ENCODE data around the gene POLR2C.
"Not testable (repeated sequence)": the region's sequence is repeated elsewhere in the genome, so short reads cannot be mapped to it uniquely, and the experiment has no call there.

POLR2C gene

DNA sequence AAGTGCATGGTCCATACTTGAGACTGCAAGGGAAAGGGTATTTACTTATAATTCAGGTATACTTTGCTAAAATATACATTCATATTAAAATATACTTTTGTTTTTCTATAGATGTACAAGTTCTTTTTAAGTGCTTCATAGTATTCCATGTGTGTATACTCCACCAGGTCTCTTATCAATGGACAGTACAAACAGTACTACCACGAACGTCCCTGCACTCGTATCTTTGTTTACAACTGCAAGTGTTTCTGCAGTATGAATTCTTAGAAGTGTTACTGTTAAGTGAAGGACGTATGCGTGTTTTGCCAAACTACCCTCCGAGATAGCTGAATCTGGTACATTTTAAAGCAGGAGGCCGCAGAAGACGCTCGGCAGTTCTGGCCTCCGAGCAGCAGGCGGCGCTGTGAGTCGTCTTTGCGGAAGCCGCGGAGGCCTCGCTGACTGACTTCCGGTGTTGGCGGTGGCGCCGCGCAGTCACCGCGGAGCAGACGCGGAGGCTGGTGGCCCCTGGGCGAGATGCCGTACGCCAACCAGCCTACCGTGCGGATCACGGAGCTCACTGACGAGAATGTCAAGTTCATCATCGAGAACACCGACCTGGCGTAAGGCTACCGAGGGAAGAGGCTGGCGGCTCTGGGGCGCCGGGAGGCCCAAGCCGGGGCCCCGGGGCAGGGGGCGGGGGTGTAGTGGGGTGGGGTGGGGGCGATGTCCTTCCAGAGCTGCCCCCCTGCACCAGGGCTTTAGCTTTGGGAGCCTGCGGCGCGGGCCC, at the start of gene POLR2C:
Gene POLR2C, plus strand, starts transcription at position 471 of the 769 bp plus-strand sequence. Its CDS starts 46 bp downstream, at position 517.
- peak; percentile 92 for DNase-seq (ENCODE audit: low read depth)

DNA sequence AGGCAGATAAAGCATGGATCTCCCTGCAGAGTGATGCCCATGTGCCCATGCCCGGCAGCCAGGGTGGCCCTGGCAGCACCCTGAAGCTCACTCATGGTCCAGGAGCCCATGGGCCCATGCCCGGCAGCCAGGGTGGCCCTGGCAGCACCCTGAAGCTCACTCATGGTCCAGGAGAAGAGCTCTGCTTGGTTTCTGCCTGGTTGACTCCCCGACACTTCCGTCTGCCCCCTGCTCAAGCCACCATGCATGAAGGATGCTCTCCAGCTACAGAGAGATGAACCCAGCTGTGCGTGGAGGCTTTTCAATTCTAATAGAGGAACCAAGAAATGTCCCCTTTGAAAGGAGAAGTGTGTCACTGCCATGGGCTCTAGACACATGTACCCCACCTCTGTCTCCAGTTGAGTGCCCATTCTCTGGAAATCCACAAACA, 49.2 kb upstream of the POLR2C start:
- DNase-seq (ENCODE audit: low read depth) = no peak

DNA sequence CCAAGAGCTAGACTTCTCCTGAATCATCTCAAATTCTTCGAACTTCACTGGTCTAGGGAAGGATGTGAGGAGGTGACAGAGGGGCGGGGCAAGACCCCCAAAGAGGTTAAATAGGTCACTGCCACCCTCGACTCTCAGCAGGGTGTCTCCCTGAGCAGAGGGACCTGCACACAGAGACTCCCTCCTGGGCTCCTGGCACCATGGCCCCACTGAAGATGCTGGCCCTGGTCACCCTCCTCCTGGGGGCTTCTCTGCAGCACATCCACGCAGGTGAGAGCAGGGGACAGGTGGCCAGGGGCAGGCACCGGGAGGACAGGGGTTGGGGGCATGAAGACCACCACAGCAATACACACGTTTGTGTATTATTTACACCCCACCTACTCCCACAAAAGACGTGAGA, 48.7 kb upstream of the POLR2C start:
- DNase-seq (ENCODE audit: low read depth) = no peak

- no peak for DNase-seq (ENCODE audit: low read depth)
Measured at GRCh38 chr16:57416084-57416483, 46.4 kb upstream of the POLR2C start.

GRCh38 chr16:57419506-57419905, 43.0 kb upstream of the POLR2C start:
- no peak for DNase-seq (ENCODE audit: low read depth)

- DNase-seq (ENCODE audit: low read depth) = no peak
Measured at GRCh38 chr16:57422026-57422944, 40.2 kb upstream of the POLR2C start.

DNA sequence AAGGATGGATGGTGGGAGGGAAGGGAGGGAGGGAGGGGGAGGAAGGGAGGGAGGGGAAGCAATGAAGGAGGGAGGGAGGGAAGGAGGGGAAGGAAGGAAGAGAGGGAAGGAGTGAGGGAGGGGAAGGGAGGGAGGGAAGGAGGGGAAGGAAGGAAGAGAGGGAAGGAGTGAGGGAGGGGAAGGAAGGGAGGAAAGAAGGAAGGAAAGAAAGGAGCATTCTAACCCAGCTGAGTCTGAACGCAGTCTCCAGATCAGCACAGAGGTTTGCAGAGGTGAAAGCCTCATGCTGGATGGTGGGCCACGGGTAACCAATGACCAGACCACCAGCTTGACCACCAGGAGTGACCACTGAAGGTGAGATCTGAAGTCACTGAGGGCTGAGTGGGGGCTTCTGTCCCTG, 39.3 kb upstream of the POLR2C start:
- DNase-seq (ENCODE audit: low read depth) = no peak

- DNase-seq (ENCODE audit: low read depth) = no peak
Measured at GRCh38 chr16:57424583-57424982, 37.9 kb upstream of the POLR2C start.

DNA sequence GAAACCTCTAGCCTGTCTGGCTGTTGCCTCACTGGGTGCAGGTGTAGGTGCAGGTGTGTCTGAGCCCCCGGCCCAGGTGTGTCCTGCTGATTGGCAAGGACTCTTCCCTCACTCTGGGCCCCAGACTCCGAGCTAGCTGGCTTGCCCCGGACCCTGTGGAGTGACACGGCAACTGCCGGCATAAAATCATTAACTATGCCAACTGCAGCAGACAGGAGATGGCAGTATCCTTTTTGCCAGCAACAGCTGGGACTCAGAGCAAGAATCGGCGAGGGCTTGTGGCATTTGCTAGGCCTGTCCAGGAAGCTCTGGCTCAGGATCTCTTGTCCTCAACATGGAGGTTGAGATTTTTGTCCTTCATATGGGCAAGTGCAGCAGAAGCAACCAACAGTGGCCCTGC, 36.1 kb upstream of the POLR2C start:
- DNase-seq (ENCODE audit: low read depth) = no peak

DNA sequence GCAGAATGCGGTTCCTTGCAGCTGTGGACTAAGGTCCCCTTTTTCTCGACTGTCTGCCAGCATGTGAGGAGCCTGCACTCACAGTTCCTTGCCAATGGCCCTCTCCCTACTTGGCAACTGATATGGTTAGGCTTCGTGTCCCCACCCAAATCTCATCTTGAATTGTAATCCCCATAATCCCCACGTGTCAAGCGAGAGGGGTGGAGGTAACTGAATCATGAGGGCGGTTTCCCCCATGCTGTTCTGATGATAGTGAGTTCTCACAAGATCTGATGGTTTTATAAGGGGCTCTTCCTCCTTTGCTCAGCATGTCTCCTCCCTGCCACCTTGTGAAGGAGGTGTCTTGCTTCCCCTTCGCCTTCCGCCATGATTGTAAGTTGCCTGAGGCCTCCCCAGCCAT, 35.2 kb upstream of the POLR2C start:
- DNase-seq (ENCODE audit: low read depth) = no peak

GRCh38 chr16:57427824-57428223, 34.7 kb upstream of the POLR2C start:
- no peak for DNase-seq (ENCODE audit: low read depth)

GRCh38 chr16:57430955-57431354, 31.5 kb upstream of the POLR2C start:
- no peak for DNase-seq (ENCODE audit: low read depth)

DNA sequence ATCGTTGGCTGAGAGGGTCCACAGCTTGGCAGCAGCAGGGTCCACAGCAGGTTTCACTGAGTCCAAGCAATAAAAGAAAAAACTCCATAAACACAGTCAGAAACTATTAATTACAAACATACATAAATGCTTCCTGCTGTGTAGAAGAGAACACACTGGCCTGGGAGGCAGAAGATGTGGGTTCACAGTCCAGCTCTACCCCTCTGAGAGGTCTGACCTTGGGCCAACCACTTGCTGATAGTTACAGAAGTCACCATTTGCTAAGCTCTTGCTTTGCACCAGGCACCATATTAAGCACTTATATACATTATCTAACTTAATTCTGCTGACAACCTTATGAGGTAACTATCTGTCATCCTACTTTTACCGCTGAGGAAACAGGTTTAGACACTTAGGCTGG, 30.0 kb upstream of the POLR2C start:
- DNase-seq (ENCODE audit: low read depth) = no peak

DNA sequence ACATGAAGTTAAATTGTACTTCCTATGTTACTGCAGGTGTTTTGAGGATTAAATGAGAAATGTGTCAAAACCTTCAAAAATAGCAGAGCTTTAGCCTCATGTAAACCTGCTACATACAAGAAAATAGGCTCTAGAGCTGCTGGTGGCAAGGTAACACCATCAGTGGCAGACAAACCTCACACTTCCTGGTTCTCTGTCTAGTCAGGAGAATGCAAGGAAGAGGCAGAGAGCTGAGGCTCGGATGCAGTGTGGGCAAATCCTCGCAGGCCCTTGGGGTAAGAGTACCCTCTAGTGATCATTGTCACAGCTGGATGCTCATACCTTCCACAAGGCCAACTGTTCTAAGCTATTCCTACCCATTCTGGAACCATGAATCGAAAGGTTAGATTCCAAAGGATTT, 29.5 kb upstream of the POLR2C start:
- DNase-seq (ENCODE audit: low read depth) = no peak

- no peak for DNase-seq (ENCODE audit: low read depth)
Measured at GRCh38 chr16:57434003-57434402, 28.5 kb upstream of the POLR2C start.

DNA sequence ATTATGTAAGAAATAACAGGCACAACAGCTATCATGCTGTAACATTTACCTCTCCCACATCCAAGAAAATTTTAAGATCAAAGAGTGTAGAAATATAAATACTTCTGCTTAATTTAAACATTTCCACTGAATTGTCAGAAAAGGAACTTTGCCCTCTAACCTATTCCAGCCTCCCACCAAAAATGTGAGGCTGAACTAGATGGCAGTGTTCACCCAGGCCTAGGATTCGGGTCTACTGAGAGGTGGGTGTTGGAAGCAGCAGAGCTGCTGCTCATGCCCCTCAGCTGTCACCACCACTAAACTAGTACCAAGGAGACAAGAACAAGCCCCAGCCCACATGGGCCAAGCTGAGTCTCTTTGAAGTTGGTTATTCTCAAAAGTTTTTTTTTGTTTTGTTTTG, 26.6 kb upstream of the POLR2C start:
- no peak for DNase-seq (ENCODE audit: low read depth)

DNA sequence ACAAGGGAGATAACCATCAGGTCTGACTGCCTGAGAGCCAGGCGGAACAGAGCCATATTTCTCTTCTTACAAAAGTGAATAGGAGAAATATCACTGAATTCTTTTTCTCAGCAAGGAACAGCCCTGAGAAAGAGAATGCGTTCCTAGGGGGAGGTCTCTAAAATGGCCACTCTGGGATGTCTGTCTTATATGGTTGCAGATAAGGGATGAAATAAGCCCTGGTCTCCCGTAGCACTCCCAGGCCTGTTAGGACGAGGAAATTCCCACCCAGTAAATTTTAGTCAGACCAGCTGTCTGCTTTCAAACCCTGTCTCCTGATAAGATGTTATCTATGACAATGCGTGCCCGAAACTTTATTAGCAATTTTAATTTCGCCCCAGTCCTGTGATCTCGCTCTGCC, 22.5 kb upstream of the POLR2C start:
- DNase-seq (ENCODE audit: low read depth) = not testable (repeated sequence)

DNA sequence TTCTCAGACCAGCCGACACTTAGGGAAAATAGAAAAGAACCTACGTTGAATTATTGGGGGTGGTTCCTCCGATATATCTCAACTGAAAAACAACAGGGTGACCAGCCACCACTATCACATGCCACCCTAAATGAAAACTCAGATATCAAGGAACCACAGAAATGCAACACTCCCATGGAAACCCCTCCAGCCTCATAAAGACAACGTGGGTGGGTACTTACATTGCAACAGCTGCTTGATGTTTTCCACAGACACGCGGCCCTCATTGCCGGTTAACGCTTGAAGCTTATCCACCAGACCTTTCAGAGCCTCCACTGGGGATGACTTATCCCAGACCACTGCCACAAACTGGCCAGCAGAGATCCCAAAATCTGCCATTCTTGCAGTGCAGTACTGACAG, 21.9 kb upstream of the POLR2C start:
- not testable (repeated sequence) for DNase-seq (ENCODE audit: low read depth)

DNA sequence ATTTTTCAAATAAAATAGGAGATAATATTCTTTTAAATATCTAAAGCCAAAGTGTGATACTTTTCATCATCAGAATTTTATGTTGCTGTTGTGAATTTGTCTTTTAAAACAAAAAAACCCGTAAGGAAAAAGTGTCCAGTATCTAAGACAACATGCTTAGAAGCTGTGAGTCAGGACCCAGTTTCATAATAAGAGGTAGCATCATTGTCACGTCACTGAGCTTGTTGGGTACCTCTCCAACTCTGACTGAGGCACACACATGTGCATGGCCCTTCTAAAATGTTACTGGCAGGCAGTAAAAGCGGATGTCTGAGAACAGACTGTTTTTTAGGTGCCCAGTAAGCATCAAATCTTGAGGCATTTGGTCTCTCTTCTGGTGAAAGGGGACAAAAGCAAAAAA, 17.8 kb upstream of the POLR2C start:
- no peak for DNase-seq (ENCODE audit: low read depth)

DNA sequence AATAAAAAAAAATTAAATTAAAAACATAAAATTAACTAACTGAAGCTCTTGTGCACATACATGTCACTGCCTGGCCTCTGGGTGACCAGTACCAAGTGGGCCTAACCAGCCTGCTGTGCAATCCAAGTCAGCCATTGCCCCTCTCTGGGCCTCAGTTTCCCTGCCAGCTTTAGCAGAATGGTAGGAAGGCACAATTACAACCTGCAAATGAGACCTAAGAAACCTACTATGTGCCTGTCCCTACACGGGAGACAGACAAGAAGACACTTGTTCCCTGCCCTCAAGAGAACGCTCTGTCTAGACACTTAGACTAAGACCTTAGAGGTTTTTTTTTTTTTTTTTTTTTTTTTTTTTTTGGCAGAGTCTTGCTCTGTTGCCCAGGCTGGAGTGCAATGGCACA, 17.0 kb upstream of the POLR2C start:
- DNase-seq (ENCODE audit: low read depth) = no peak

GRCh38 chr16:57446531-57447185, 15.8 kb upstream of the POLR2C start:
- DNase-seq (ENCODE audit: low read depth) = no peak

DNA sequence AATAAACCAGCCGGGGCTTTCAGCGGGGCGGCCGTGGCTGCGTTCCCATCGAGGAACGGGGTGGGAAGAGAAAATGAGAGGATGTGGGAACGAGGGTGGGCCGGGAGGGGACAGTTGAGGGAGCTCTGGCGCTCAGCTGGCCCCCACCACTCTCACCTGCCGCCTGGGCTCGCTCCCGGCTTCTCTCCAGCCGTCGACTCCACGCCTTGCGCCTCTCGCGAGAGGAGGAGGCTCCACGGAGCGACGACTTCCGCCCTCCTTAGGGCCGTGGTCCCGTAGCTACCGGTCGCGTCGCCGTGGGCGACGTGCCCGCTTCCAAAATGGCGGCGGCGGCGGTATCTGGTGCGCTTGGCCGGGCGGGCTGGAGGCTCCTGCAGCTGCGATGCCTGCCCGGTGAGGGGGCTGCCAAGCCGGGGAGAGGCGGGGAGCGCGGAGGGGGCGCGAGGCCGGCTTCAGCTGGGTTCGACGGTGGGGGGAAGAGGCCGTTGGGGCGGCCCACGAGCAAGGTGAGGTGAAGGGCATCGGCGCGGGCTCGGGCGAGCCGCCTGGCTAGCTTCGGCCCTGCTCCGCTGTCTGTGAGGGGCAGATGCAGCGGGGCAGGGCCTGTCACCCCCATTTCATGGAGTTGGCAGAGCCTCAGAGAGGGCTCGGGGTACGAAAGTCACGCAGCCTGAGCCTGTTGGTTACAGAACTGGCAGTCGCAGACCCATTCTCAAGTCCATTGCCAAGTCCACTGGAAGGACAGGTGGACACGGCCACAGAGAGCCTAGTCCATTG, 15.1 kb upstream of the POLR2C start, which contains the start of the genes CIAPIN1 and COQ9:
Gene CIAPIN1, minus strand, starts transcription at position 200 of the 777 bp plus-strand sequence. CDS start 6,457 bp downstream, outside the sequence.
Gene COQ9, plus strand, starts transcription at position 294 of the 777 bp plus-strand sequence. Its CDS starts 27 bp downstream, at position 321.
- DNase-seq (ENCODE audit: low read depth) = peak; percentile 86

All from activated gamma-delta T cell treated with anti-CD3 and anti-CD28 coated beads, Interleukin-2, amount 50 U/mL, for 16 hours (primary cell).